Heart left ventricle (tissue), 16 donors: Measurements from ENCODE around the gene LRRTM2. TPM values are rescaled to one million over a fixed set of nuclear protein-coding genes. Genes with fewer than 3 reads are reported as not detected.
"Not testable (repeated sequence)": the region's sequence is repeated elsewhere in the genome, so short reads cannot be mapped to it uniquely, and the experiment has no call there.

Experiments used
- ATAC-seq, 4 donors: fragments of 200-7000 bp; cut with Tn5 transposase; one replicate each; pipeline ENCODE4 v1.9.1; 2020 to 2022; ENCODE audit warnings: moderate library complexity in 4 of 4, mild to moderate bottlenecking in 3 of 4, moderate number of reproducible peaks in 1 of 4
- DNase-seq, 5 donors: peaks; one replicate each; pipeline ENCODE4 v3.0.0-alpha.2; 2020
- H3K27ac ChIP-seq, 12 donors: fragments of 200-600 bp; sonication (generic) in 4 of 12; one replicate each; pipeline versions ENCODE4 v1.5.0 to v1.8.0; 2016 to 2022; ENCODE audit warnings: mild to moderate bottlenecking in 2 of 12
- H3K27me3 ChIP-seq, 9 donors: fragments of 200-600 bp; sonication (generic) in 2 of 9; one replicate each; pipeline versions ENCODE4 v1.5.1 to v1.8.0; 2016 to 2022; ENCODE audit warnings: mild to moderate bottlenecking in 3 of 9
- H3K36me3 ChIP-seq, 9 donors: fragments of 200-600 bp; sonication (generic) in 2 of 9; one replicate each; pipeline versions ENCODE4 v1.5.0 to v1.8.0; 2018 to 2022; ENCODE audit warnings: mild to moderate bottlenecking in 2 of 9
- H3K4me1 ChIP-seq, 12 donors: fragments of 200-600 bp; sonication (generic) in 4 of 12; one replicate each; pipeline versions ENCODE4 v1.5.0 to v1.8.0; 2016 to 2022; ENCODE audit warnings: mild to moderate bottlenecking in 3 of 12
- H3K4me3 ChIP-seq, 12 donors: fragments of 200-600 bp; sonication (generic) in 4 of 12; one replicate each; pipeline versions ENCODE4 v1.5.0 to v1.8.0; 2017 to 2022; ENCODE audit warnings: mild to moderate bottlenecking in 9 of 12, moderate library complexity in 4 of 12
- H3K9me3 ChIP-seq, 12 donors: fragments of 200-600 bp; sonication (generic) in 4 of 12; one replicate each; pipeline versions ENCODE4 v1.5.0 to v1.8.0; 2016 to 2022; ENCODE audit warnings: mild to moderate bottlenecking in 1 of 12
- CTCF ChIP-seq, 12 donors: fragments of 200-600 bp; sonication (generic) in 4 of 12; IDR thresholded peaks; one replicate each; pipeline versions ENCODE4 v1.5.0 to v1.8.0; 2018 to 2022; ENCODE audit warnings: antibody characterized with exemption in 12 of 12, mild to moderate bottlenecking in 5 of 12
- POLR2A ChIP-seq, 2 donors: fragments of 450-650 bp; IDR thresholded peaks; one replicate each; pipeline ENCODE4 v1.6.1; 2017; ENCODE audit warnings: antibody characterized with exemption in 2 of 2, mild to moderate bottlenecking in 2 of 2, moderate library complexity in 2 of 2
- whole genome bisulfite sequencing, 4 donors: extraction: QIAGEN DNeasy Blood & Tissue Kit in 2 of 4; methylation state at CpG; one replicate each; pipeline versions ENCODE4 v1.1.5 to v1.1.7; 2013 to 2018; 5-methylcytosine and 5-hydroxymethylcytosine counted together
- intact Hi-C, 10 donors: fragments of 100-400 bp; cut with DNase I; formaldehyde crosslinking; loops; one replicate each; pipeline versions ENCODE4 v1.11.1 to v1.14.2; 2022
- polyA plus RNA-seq, 2 donors: library from polyadenylated mRNA; stranded (reverse); fragments of 200-250 nt; gene quantifications; one replicate each; pipeline ENCODE4 v1.2.3, GENCODE V29; 2013
- total RNA-seq, 9 donors: library from RNA; depleted of rRNA in 2 of 9; stranded (reverse); fragments of >200 nt in 2 of 9; fragmentation: NEBNext Ultra II Directional in 3 of 9; extraction: Animal tissue kit (Norgen Biotek cat#: 25700) in 3 of 9; gene quantifications; one replicate each; pipeline versions ENCODE4 v1.1.0 to v1.2.4, GENCODE V29; 2016 to 2023
- donor health status: ischemic (EF 13 %, LVEDD 7.1; RV severe dilation, severe dysfunction).
- donor health status: healthy with polysubstance abuse.
- donor health status: DM: no; HTN: yes; CAD: no.
- donor health status: DM: no; HTN: no; CAD: no.
- donor health status: ischemic (EF 25% LVEDD 6.9; RV normal size, moderate dysfunction).
- donor health status: ischemic (EF 25% LVEDD 5.7; RV mildly dilated, moderate dysfunction).
- donor health status: healthy.
- donor health status: DM: yes; HTN: yes; CAD: no.
- donor health status: ischemic (EF 35%, LVEDD 5.7; RV mildly dilated, moderate dysfunction).
- donor health status: nonischemic (EF 11% LVEDD 7.7; RV severe dilation, severe dysfunction).
- donor health status: DM: yes; HTN: yes; CAD: no.
- donor health status: PGD.
- donor health status: ischemic (EF 29% LVEDD 5.4; RV normal size, mild dysfunction).
- donor health status: nonischemic (EF 23%, LVEDD 6.1; RV moderate dilation, normal function).

LRRTM2 gene
- total and polyA plus RNA-seq, 11 donors: 0.06 to 0.23 (median 0.16) TPM; not detected in 7

DNA sequence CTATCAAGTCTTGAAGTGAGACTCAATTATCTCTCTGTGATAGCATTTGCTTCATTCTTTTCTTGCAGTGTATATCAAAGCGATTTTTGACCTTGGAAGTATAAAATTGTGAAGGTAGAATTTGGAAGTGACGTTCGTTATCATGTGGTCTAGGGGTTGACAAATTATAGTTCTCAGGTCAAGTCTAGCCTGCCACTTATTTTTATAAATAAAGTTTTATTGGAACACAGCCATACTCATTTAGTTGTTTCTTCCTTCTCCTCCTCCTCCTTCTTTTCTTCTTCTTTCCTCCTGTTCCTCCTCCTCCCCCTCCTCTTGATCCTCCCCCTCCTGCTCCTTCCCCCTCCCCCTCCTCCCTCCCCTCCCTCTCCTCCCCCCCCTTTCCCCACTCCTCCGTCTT lies 38.0 kb downstream of the LRRTM2 start:
- Histone ChIP-seq H3K36me3 (peaks cover 0 to 18% (median 0%) of the 10 kb centered on the region in 9 donors), H3K4me1 (peaks cover 0 to 68% (median 19%) of the 10 kb centered on the region in 12 donors)
- ATAC-seq: no peak

DNA sequence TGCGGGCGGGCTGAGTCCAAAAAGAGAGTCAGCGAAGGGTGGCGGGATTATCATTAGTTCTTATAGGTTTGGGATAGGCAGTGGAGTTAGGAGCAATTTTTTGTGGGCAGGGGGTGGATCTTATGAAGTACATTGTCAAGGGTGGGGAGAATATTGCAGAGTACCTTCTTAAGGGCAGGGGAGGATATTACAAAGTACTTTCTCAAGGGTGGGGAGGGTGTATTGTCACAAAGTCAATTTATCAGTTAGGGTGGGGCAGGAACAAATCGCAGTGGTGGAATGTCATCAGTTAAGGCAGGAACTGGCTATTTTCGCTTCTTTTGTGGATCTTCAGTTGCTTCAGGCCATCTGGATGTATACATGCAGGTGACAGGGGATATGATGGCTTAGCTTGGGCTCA lies 40.3 kb downstream of the LRRTM2 start:
- H3K9me3 ChIP-seq, ATAC-seq, H3K27ac ChIP-seq, H3K4me3 ChIP-seq, H3K27me3 ChIP-seq, DNase-seq: not testable (repeated sequence)
- H3K36me3 ChIP-seq: peaks cover 0 to 11% (median 8%) of the 10 kb centered on the region in 9 donors
- 70 to 88% (median 84%) methylated on average over 6 of the region's 6 CpGs for whole genome bisulfite sequencing, 4 donors
- intact Hi-C loops: loop anchor here in 1 of 10 donors (10.0 kb wide), 1 partner anchor 230 kb away; no protein-coding TSS in a partner anchor
- peaks cover 0 to 70% (median 18%) of the 10 kb centered on the region in 12 donors for H3K4me1 ChIP-seq

More for the DNA sequence above, 38.0 kb downstream of the LRRTM2 start:
- Histone ChIP-seq H3K4me3 (no peak overlapping the region), H3K27me3 (no peaks in the 10 kb centered on the region), H3K27ac (no peak overlapping the region), H3K9me3 (no peaks in the 10 kb centered on the region)
- DNase-seq: no peak
- WGBS, 4 donors: 93 to 96% (median 94%) methylated on average over 4 of the region's 4 CpGs
- TF ChIP-seq CTCF (IDR thresholded peaks at IDR 0.05) (no peak), POLR2A (IDR thresholded peaks at IDR 0.05) (no peak)
- intact Hi-C loops: loop anchor here in 1 of 10 donors (10.0 kb wide), 1 partner anchor 228 kb away; no protein-coding TSS in a partner anchor

DNA sequence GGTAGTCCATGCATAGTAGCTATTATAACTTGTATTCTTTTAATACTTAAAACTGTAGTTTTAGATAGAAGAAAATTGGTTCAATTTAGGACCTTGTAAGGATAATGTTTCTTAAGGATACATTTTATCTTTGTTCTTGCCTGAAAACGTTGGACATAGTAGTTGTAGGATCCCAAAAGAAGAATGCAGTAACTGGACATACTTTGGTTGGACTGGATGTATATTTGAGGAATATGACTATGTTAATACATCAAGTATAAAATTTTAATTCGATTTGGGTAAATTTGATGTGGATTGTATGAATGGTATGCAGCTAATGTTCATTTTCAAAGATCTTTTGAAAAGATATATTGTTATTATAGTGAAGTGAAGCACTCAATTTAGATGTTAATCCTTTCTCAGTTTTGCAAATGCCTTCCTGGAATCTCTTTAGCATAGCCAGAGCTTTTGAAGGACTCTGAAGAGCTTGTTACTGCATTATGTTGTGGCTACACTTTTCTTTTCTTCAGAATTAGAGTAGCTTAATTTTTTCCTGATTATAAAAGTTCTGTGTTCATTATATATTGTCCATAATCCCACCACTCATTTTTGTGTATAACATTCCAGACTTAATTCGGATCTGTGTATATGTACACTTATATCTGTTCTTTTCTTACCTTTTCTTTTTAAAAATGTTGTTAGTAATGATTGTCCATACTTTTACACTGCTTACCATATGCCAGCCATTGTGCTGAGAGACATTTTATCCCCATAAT lies 41.2 kb downstream of the LRRTM2 start:
- ATAC-seq: no peak
- WGBS, 4 donors: 32 to 40% (median 37%) methylated on average over 3 of the region's 3 CpGs
- H3K27ac ChIP-seq: no peak overlapping the region
- no peak for DNase-seq
- H3K4me3 ChIP-seq: no peak overlapping the region
- H3K4me1 ChIP-seq: peaks cover 0 to 62% (median 14%) of the 10 kb centered on the region in 12 donors
- H3K27me3 ChIP-seq: no peaks in the 10 kb centered on the region
- intact Hi-C loops: loop anchor here in 1 of 10 donors (10.0 kb wide), 1 partner anchor 231 kb away; no protein-coding TSS in a partner anchor
- H3K36me3 ChIP-seq: peaks cover 0 to 19% (median 14%) of the 10 kb centered on the region in 9 donors
- TF ChIP-seq CTCF (IDR thresholded peaks at IDR 0.05): no peak
- no peak for TF ChIP-seq POLR2A (IDR thresholded peaks at IDR 0.05)
- no peaks in the 10 kb centered on the region for H3K9me3 ChIP-seq

GRCh38 chr5:138833080-138833479 lies 42.1 kb downstream of the LRRTM2 start:
- ATAC-seq (peak in 2 of 4 donors; percentile 49 to 53), DNase-seq (no peak)
- TF ChIP-seq POLR2A (IDR thresholded peaks at IDR 0.05) (no peak), CTCF (IDR thresholded peaks at IDR 0.05) (no peak)
- Histone ChIP-seq H3K4me1 (peaks cover 0 to 62% (median 14%) of the 10 kb centered on the region in 12 donors), H3K36me3 (peaks cover 0 to 27% (median 22%) of the 10 kb centered on the region in 9 donors), H3K27me3 (no peaks in the 10 kb centered on the region), H3K4me3 (no peak overlapping the region), H3K27ac (no peak overlapping the region), H3K9me3 (no peaks in the 10 kb centered on the region)
- intact Hi-C loops: loop anchor here in 1 of 10 donors (10.0 kb wide), 1 partner anchor 232 kb away; no protein-coding TSS in a partner anchor
- 47 to 80% (median 66%) methylated on average over 2 of the region's 2 CpGs for WGBS, 4 donors
